Stomach (tissue), 9 donors: ENCODE results near the gene DOK6. TPM values are rescaled to one million over a fixed set of nuclear protein-coding genes. Genes with fewer than 3 reads are reported as not detected.

Source experiments
- DNase-seq, 2 donors: peaks; one replicate each; pipeline versions ENCODE4 v3.0.0 to v3.0.0-alpha.2; 2013 to 2019
- H3K27ac ChIP-seq, 5 donors: fragments of 200-600 bp in 4 of 5; sonication (generic) in 4 of 5; one replicate each; pipeline ENCODE4 v1.5.1; 2013 to 2019; ENCODE audit warnings: mild to moderate bottlenecking in 1 of 5, moderate library complexity in 1 of 5
- H3K27me3 ChIP-seq, 3 donors: fragments of 200-600 bp; sonication (generic); one replicate each; pipeline ENCODE4 v1.5.1; 2017 to 2019; ENCODE audit warnings: mixed run types in 1 of 3
- H3K36me3 ChIP-seq, 4 donors: fragments of 200-600 bp; sonication (generic); 1 replicate in 3 of 4; 2 replicates in 1 of 4; pipeline ENCODE4 v1.5.1; 2016 to 2019
- H3K4me1 ChIP-seq, 4 donors: fragments of 200-600 bp; sonication (generic); one replicate each; pipeline ENCODE4 v1.5.1; 2016 to 2019
- H3K4me3 ChIP-seq, 4 donors: fragments of 200-600 bp; sonication (generic) in 3 of 4; one replicate each; pipeline ENCODE4 v1.5.1; 2016 to 2019; ENCODE audit warnings: mild to moderate bottlenecking in 1 of 4
- H3K9me3 ChIP-seq, 4 donors: fragments of 200-600 bp; sonication (generic); one replicate each; pipeline ENCODE4 v1.5.1; 2016 to 2019
- CTCF ChIP-seq, 7 experiments: fragments of 450-650 bp in 4 of 7; fragments of 200-600 bp in 3 of 7; sonication (generic) in 3 of 7; IDR thresholded peaks; one replicate each; pipeline ENCODE4 v1.5.1; 2016 to 2019; ENCODE audit warnings: antibody characterized with exemption in 7 of 7, control low read depth in 2 of 7, mild to moderate bottlenecking in 1 of 7
- EP300 ChIP-seq: sonication (generic); formaldehyde crosslinking; IDR thresholded peaks from one replicate; pipeline ENCODE4 v1.6.1; 2017; ENCODE audit warnings: antibody characterized with exemption
- POLR2A ChIP-seq, 4 donors: fragments of 450-650 bp; IDR thresholded peaks; one replicate each; pipeline ENCODE4 v1.6.1; 2016; ENCODE audit warnings: antibody characterized with exemption in 4 of 4, control low read depth in 2 of 4, mild to moderate bottlenecking in 1 of 4, moderate library complexity in 1 of 4
- POLR2AphosphoS5 ChIP-seq, 3 donors: sonication (generic); formaldehyde crosslinking; IDR thresholded peaks; one replicate each; pipeline ENCODE4 v1.6.1; 2016; ENCODE audit warnings: antibody characterized with exemption in 3 of 3
- WGBS, 5 donors: extraction: QIAGEN DNeasy Blood & Tissue Kit in 3 of 5; methylation state at CpG; one replicate each; pipeline versions ENCODE4 v1.1.5 to v1.1.7; 2013 to 2018; 5-methylcytosine and 5-hydroxymethylcytosine counted together
- intact Hi-C: fragments of 100-400 bp; cut with DNase I; formaldehyde crosslinking; loops from one replicate; pipeline ENCODE4 v1.15.1; 2023; ENCODE audit warnings: low total_unique reads
- polyA plus RNA-seq, 3 donors: library from polyadenylated mRNA; stranded (reverse); fragments of 200-250 nt; gene quantifications; one replicate each; pipeline ENCODE4 v1.2.3, GENCODE V29; 2013
- total RNA-seq, 5 donors: library from RNA; depleted of rRNA; stranded (reverse); fragments of >200 nt; gene quantifications; one replicate each; pipeline versions ENCODE4 v1.1.0 to v1.2.3, GENCODE V29; 2014 to 2016
- donor health status: healthy with polysubstance abuse.
- donor health status: Bipolar disorder and iron deficiency.
- donor health status: healthy.

DOK6 gene
- total and polyA plus RNA-seq, 8 donors = 0.18 to 10.1 (median 1.7) TPM; not detected in 1

GRCh38 chr18:69411199-69411598 lies 10.5 kb downstream of the DOK6 start:
- TF ChIP-seq EP300 (no peak), POLR2A (IDR thresholded peaks at IDR 0.05) (no peak), POLR2AphosphoS5 (IDR thresholded peaks at IDR 0.05) (no peak), CTCF (IDR thresholded peaks at IDR 0.05) (no peak)
- H3K36me3 ChIP-seq = no peaks in the 10 kb centered on the region
- H3K27me3 ChIP-seq = no peaks in the 10 kb centered on the region
- H3K9me3 ChIP-seq = no peaks in the 10 kb centered on the region
- no peaks in the 10 kb centered on the region for H3K4me1 ChIP-seq
- DNase-seq = no peak
- intact Hi-C loops = no loop called here
- no peak overlapping the region for H3K4me3 ChIP-seq
- no peak overlapping the region for H3K27ac ChIP-seq

- intact Hi-C loops = no loop called here
- TF ChIP-seq EP300 (no peak), POLR2A (IDR thresholded peaks at IDR 0.05) (no peak)
- no peak for DNase-seq
- H3K27ac ChIP-seq = no peak overlapping the region
- no peak overlapping the region for H3K4me3 ChIP-seq
- H3K27me3 ChIP-seq = no peaks in the 10 kb centered on the region
- no peaks in the 10 kb centered on the region for H3K9me3 ChIP-seq
- 82 to 91% (median 87%) methylated on average over 1 of the region's 1 CpG for WGBS, 5 donors
- H3K36me3 ChIP-seq = no peaks in the 10 kb centered on the region
- no peaks in the 10 kb centered on the region for H3K4me1 ChIP-seq
Observed at GRCh38 chr18:69414184-69414583, 13.5 kb downstream of the DOK6 start.

- Histone ChIP-seq H3K27ac (no peak overlapping the region), H3K4me1 (no peaks in the 10 kb centered on the region), H3K4me3 (no peak overlapping the region), H3K9me3 (peaks cover 0 to 6% (median 0%) of the 10 kb centered on the region in 4 donors), H3K36me3 (no peaks in the 10 kb centered on the region), H3K27me3 (no peaks in the 10 kb centered on the region)
- TF ChIP-seq CTCF (IDR thresholded peaks at IDR 0.05) (no peak), POLR2A (IDR thresholded peaks at IDR 0.05) (no peak), EP300 (no peak), POLR2AphosphoS5 (IDR thresholded peaks at IDR 0.05) (no peak)
- DNase-seq = no peak
- intact Hi-C loops = no loop called here
Observed at GRCh38 chr18:69432847-69433246, 32.2 kb downstream of the DOK6 start.

- H3K27me3 ChIP-seq = no peaks in the 10 kb centered on the region
- H3K9me3 ChIP-seq = peaks cover 0 to 27% (median 12%) of the 10 kb centered on the region in 4 donors
- WGBS, 5 donors = 62 to 72% (median 66%) methylated on average over 2 of the region's 2 CpGs
- no peaks in the 10 kb centered on the region for H3K36me3 ChIP-seq
- TF ChIP-seq EP300 = no peak
- TF ChIP-seq POLR2A (IDR thresholded peaks at IDR 0.05) = no peak
- no peak for TF ChIP-seq POLR2AphosphoS5 (IDR thresholded peaks at IDR 0.05)
- no peak for TF ChIP-seq CTCF (IDR thresholded peaks at IDR 0.05)
- H3K27ac ChIP-seq = no peak overlapping the region
- intact Hi-C loops = no loop called here
- no peak for DNase-seq
- no peak overlapping the region for H3K4me3 ChIP-seq
- H3K4me1 ChIP-seq = no peaks in the 10 kb centered on the region
Observed at GRCh38 chr18:69435000-69435399, 34.3 kb downstream of the DOK6 start.

GRCh38 chr18:69444221-69444620 lies 43.5 kb downstream of the DOK6 start:
- Histone ChIP-seq H3K4me1 (no peaks in the 10 kb centered on the region), H3K27ac (no peak overlapping the region), H3K9me3 (peaks cover 0 to 21% (median 8%) of the 10 kb centered on the region in 4 donors), H3K4me3 (no peak overlapping the region), H3K36me3 (no peaks in the 10 kb centered on the region), H3K27me3 (no peaks in the 10 kb centered on the region)
- no peak for DNase-seq
- 77 to 89% (median 85%) methylated on average over 4 of the region's 4 CpGs for WGBS, 5 donors
- intact Hi-C loops = no loop called here
- TF ChIP-seq POLR2AphosphoS5 (IDR thresholded peaks at IDR 0.05) = no peak
- no peak for TF ChIP-seq CTCF (IDR thresholded peaks at IDR 0.05)
- TF ChIP-seq EP300 = no peak
- no peak for TF ChIP-seq POLR2A (IDR thresholded peaks at IDR 0.05)
